Measurements from ENCODE around the gene ATP6V0D1. TPM values are rescaled to one million over a fixed set of nuclear protein-coding genes. Genes with fewer than 3 reads are reported as not detected.

ATP6V0D1 gene
- total RNA-seq, 3 donors from 2014 or later (not counting 1 experiment from before 2014, with no cell fraction given) = 76.0 to 84.9 (median 83.3) TPM

GRCh38 chr16:67525176-67525860, 44.4 kb upstream of the ATP6V0D1 start:
- H3K9me3 Mint-ChIP-seq = no peaks in the 10 kb centered on the region
- 75% methylated on average over 11 of the region's 11 CpGs for WGBS (ENCODE audit: insufficient coverage)
- no peaks in the 10 kb centered on the region for H3K9me3 ChIP-seq (ENCODE audit: control insufficient read depth, insufficient read depth, low read length)
- H3K4me1 ChIP-seq (ENCODE audit: control insufficient read depth, insufficient read depth, low read length) = peaks cover 32% of the 10 kb centered on the region
- H3K27me3 Mint-ChIP-seq (ENCODE audit: low read depth in 2 of 2) = peaks cover 0 to 3% of the 10 kb centered on the region in 2 donors
- no peak overlapping the region for H3K4me3 Mint-ChIP-seq
- H3K4me1 Mint-ChIP-seq = peaks cover 16 to 25% of the 10 kb centered on the region in 2 donors
- ATAC-seq = no peak
- no peaks in the 10 kb centered on the region for H3K27me3 ChIP-seq (ENCODE audit: control insufficient read depth, insufficient read depth, low read length)
- H3K27ac Mint-ChIP-seq = peak overlapping the region in 1 of 2 donors; percentile 50
- no peak overlapping the region for H3K27ac ChIP-seq (ENCODE audit: low read length)
- intact Hi-C loops (cut with micrococcal nuclease) = loop anchor here (5.0 to 10.0 kb wide), 2 partner anchors 33 to 279 kb away; partner anchors contain the start of genes RANBP10 and TSNAXIP1
- no peak for TF ChIP-seq CTCF (IDR thresholded peaks at IDR 0.05)
- no peaks in the 10 kb centered on the region for H3K36me3 Mint-ChIP-seq
- no peak for DNase-seq
- H3K4me3 ChIP-seq (ENCODE audit: low read length) = no peak overlapping the region
- H3K36me3 ChIP-seq (ENCODE audit: control insufficient read depth, insufficient read depth, low read length) = no peaks in the 10 kb centered on the region

- 0% methylated on average over 22 of the region's 25 CpGs for WGBS (ENCODE audit: insufficient coverage)
- no peaks in the 10 kb centered on the region for H3K36me3 ChIP-seq (ENCODE audit: control insufficient read depth, insufficient read depth, low read length)
- peak; percentile 90 to 97 (median 91) for ATAC-seq
- intact Hi-C loops (cut with micrococcal nuclease) = loop anchor here (1.0 to 10.0 kb wide), 7 partner anchors 18 to 519 kb away; partner anchors contain the start of genes AGRP, ATP6V0D1, CTCF and RANBP10
- peak overlapping the region; percentile 50 for H3K4me3 ChIP-seq (ENCODE audit: low read length)
- Mint-ChIP-seq H3K4me3 (peak overlapping the region; percentile 93), H3K27ac (peak overlapping the region; percentile 99), H3K36me3 (no peaks in the 10 kb centered on the region), H3K27me3 (ENCODE audit: low read depth in 2 of 2) (no peaks in the 10 kb centered on the region), H3K4me1 (peaks cover 21 to 31% of the 10 kb centered on the region in 2 donors), H3K9me3 (no peaks in the 10 kb centered on the region)
- no peaks in the 10 kb centered on the region for H3K9me3 ChIP-seq (ENCODE audit: control insufficient read depth, insufficient read depth, low read length)
- H3K4me1 ChIP-seq (ENCODE audit: control insufficient read depth, insufficient read depth, low read length) = peaks cover 34% of the 10 kb centered on the region
- DNase-seq = peak; percentile 97 to 99
- no peaks in the 10 kb centered on the region for H3K27me3 ChIP-seq (ENCODE audit: control insufficient read depth, insufficient read depth, low read length)
- H3K27ac ChIP-seq (ENCODE audit: low read length) = peak overlapping the region; percentile 95
- TF ChIP-seq CTCF (IDR thresholded peaks at IDR 0.05) = peak; percentile 98
Observed at GRCh38 chr16:67521095-67521804, 40.3 kb upstream of the ATP6V0D1 start.

- no peaks in the 10 kb centered on the region for H3K36me3 ChIP-seq (ENCODE audit: control insufficient read depth, insufficient read depth, low read length)
- H3K9me3 ChIP-seq (ENCODE audit: control insufficient read depth, insufficient read depth, low read length) = no peaks in the 10 kb centered on the region
- peaks cover 41% of the 10 kb centered on the region for H3K4me1 ChIP-seq (ENCODE audit: control insufficient read depth, insufficient read depth, low read length)
- H3K27ac ChIP-seq (ENCODE audit: low read length) = no peak overlapping the region
- Mint-ChIP-seq H3K4me1 (peaks cover 26 to 36% of the 10 kb centered on the region in 2 donors), H3K36me3 (no peaks in the 10 kb centered on the region), H3K27ac (peak overlapping the region; percentile 74 to 86), H3K27me3 (ENCODE audit: low read depth in 2 of 2) (no peaks in the 10 kb centered on the region), H3K9me3 (no peaks in the 10 kb centered on the region), H3K4me3 (no peak overlapping the region)
- no peak for TF ChIP-seq CTCF (IDR thresholded peaks at IDR 0.05)
- intact Hi-C loops (cut with micrococcal nuclease) = no loop called here
- H3K4me3 ChIP-seq (ENCODE audit: low read length) = no peak overlapping the region
- 89% methylated on average over 4 of the region's 4 CpGs for WGBS (ENCODE audit: insufficient coverage)
- no peaks in the 10 kb centered on the region for H3K27me3 ChIP-seq (ENCODE audit: control insufficient read depth, insufficient read depth, low read length)
- no peak for ATAC-seq
- DNase-seq = no peak
Observed at GRCh38 chr16:67519242-67519641, 38.3 kb upstream of the ATP6V0D1 start.

All from natural killer cell (primary cell).